HL-60 (cell line): ENCODE results near the gene MRPS14.

Source experiments
- DNase-seq, 2 experiments: peaks; one replicate each; pipeline ENCODE4 v3.0.0-alpha.2; 2010 to 2020; ENCODE audit warnings: low read depth in 1 of 2, low spot score in 1 of 2
- H3K27ac ChIP-seq: fragments of 250-450 bp; sonication (Bioruptor Pico); replicated peaks from 2 replicates; pipeline ENCODE4 v1.5.1; 2020; ENCODE audit warnings: mild to moderate bottlenecking, moderate library complexity
- H3K27me3 ChIP-seq: fragments of 250-450 bp; sonication (Bioruptor Pico); 2 replicates; pipeline ENCODE4 v1.5.1; 2021; ENCODE audit warnings: mild to moderate bottlenecking, moderate library complexity; ENCODE audit not compliant: insufficient read depth, poor library complexity, severe bottlenecking
- H3K4me3 ChIP-seq: replicated peaks from 2 replicates; pipeline ENCODE4 v1.5.1; 2011; ENCODE audit warnings: mild to moderate bottlenecking, control low read depth, low read length; ENCODE audit not compliant: insufficient read depth
- CTCF ChIP-seq: IDR thresholded peaks from one replicate; pipeline ENCODE4 v1.5.1; 2011; ENCODE audit warnings: low read length, control low read depth, inconsistent platforms; ENCODE audit not compliant: insufficient read depth
- GABPA ChIP-seq: IDR thresholded peaks from 2 replicates; pipeline ENCODE4 v1.6.1; 2012; ENCODE audit warnings: low read depth
- POLR2AphosphoS5 ChIP-seq: IDR thresholded peaks from 2 replicates; pipeline ENCODE4 v1.6.1; 2012; ENCODE audit warnings: low read depth
- REST ChIP-seq: IDR thresholded peaks from 2 replicates; pipeline ENCODE4 v1.6.1; 2012; ENCODE audit warnings: low read depth; ENCODE audit not compliant: insufficient replicate concordance
- SPI1 ChIP-seq: IDR thresholded peaks from 2 replicates; pipeline ENCODE4 v1.6.1; 2012; ENCODE audit warnings: low read depth, mild to moderate bottlenecking, borderline replicate concordance

Gene MRPS14

GRCh38 chr1:175015243-175015642 lies 8.0 kb downstream of the MRPS14 start:
- no peak overlapping the region for H3K4me3 ChIP-seq
- no peaks in the 10 kb centered on the region for H3K27me3 ChIP-seq
- TF ChIP-seq SPI1 (no peak), CTCF (no peak), REST (no peak), GABPA (no peak), POLR2AphosphoS5 (no peak)
- DNase-seq, result no peak
- no peak overlapping the region for H3K27ac ChIP-seq

GRCh38 chr1:175013445-175013844 lies 9.8 kb downstream of the MRPS14 start:
- no peak for TF ChIP-seq GABPA
- TF ChIP-seq POLR2AphosphoS5, result no peak; the same call in 1 of the 2 replicates
- no peak for TF ChIP-seq REST
- no peak for TF ChIP-seq CTCF
- TF ChIP-seq SPI1, result no peak
- no peaks in the 10 kb centered on the region for H3K27me3 ChIP-seq
- H3K27ac ChIP-seq, result no peak overlapping the region
- no peak for DNase-seq
- H3K4me3 ChIP-seq, result no peak overlapping the region

- DNase-seq, result no peak
- Histone ChIP-seq H3K27ac (no peak overlapping the region), H3K4me3 (no peak overlapping the region), H3K27me3 (no peaks in the 10 kb centered on the region)
- TF ChIP-seq REST (no peak), POLR2AphosphoS5 (no peak), CTCF (no peak), GABPA (no peak), SPI1 (no peak)
These were observed 13.7 kb downstream of the MRPS14 start for GRCh38 chr1:175009532-175009931.
